ENCODE measurements around the gene DDC. TPM values are rescaled to one million over a fixed set of nuclear protein-coding genes. Genes with fewer than 3 reads are reported as not detected.

The DDC gene
- total RNA-seq, 1 donor from 2014 or later, result 3.8 TPM

GRCh38 chr7:50488379-50488778 is 76.8 kb downstream of the DDC start:
- H3K4me1 Mint-ChIP-seq (ENCODE audit: low read depth, unreplicated experiment), result no peaks in the 10 kb centered on the region
- H3K27ac Mint-ChIP-seq (ENCODE audit: unreplicated experiment), result no peak overlapping the region
- H3K27me3 Mint-ChIP-seq (ENCODE audit: unreplicated experiment), result peaks cover 1% of the 10 kb centered on the region
- H3K9me3 Mint-ChIP-seq (ENCODE audit: unreplicated experiment), result no peaks in the 10 kb centered on the region
- no peak for TF ChIP-seq CTCF (IDR thresholded peaks at IDR 0.05; ENCODE audit: partially characterized antibody, unreplicated experiment)
- H3K4me3 Mint-ChIP-seq (ENCODE audit: unreplicated experiment), result no peak overlapping the region
- peaks cover 2% of the 10 kb centered on the region for H3K36me3 Mint-ChIP-seq (ENCODE audit: unreplicated experiment)
- DNase-seq, result no peak

- H3K4me1 Mint-ChIP-seq (ENCODE audit: low read depth, unreplicated experiment), result no peaks in the 10 kb centered on the region
- no peak for TF ChIP-seq CTCF (IDR thresholded peaks at IDR 0.05; ENCODE audit: partially characterized antibody, unreplicated experiment)
These were observed 78.7 kb downstream of the DDC start for GRCh38 chr7:50486512-50486911.

GRCh38 chr7:50481867-50482266 is 83.3 kb downstream of the DDC start:
- H3K27ac Mint-ChIP-seq (ENCODE audit: unreplicated experiment), result no peak overlapping the region
- DNase-seq, result no peak
- no peaks in the 10 kb centered on the region for H3K4me1 Mint-ChIP-seq (ENCODE audit: low read depth, unreplicated experiment)
- H3K9me3 Mint-ChIP-seq (ENCODE audit: unreplicated experiment), result no peaks in the 10 kb centered on the region
- no peak overlapping the region for H3K4me3 Mint-ChIP-seq (ENCODE audit: unreplicated experiment)
- H3K36me3 Mint-ChIP-seq (ENCODE audit: unreplicated experiment), result no peaks in the 10 kb centered on the region
- TF ChIP-seq CTCF (IDR thresholded peaks at IDR 0.05; ENCODE audit: partially characterized antibody, unreplicated experiment), result no peak
- peaks cover 1% of the 10 kb centered on the region for H3K27me3 Mint-ChIP-seq (ENCODE audit: unreplicated experiment)

More at GRCh38 chr7:50486512-50486911, 78.7 kb downstream of the DDC start:
- DNase-seq, result no peak
- H3K27me3 Mint-ChIP-seq (ENCODE audit: unreplicated experiment), result peaks cover 1% of the 10 kb centered on the region
- no peaks in the 10 kb centered on the region for H3K9me3 Mint-ChIP-seq (ENCODE audit: unreplicated experiment)
- no peaks in the 10 kb centered on the region for H3K36me3 Mint-ChIP-seq (ENCODE audit: unreplicated experiment)
- H3K27ac Mint-ChIP-seq (ENCODE audit: unreplicated experiment), result no peak overlapping the region
- no peak overlapping the region for H3K4me3 Mint-ChIP-seq (ENCODE audit: unreplicated experiment)

- TF ChIP-seq CTCF (IDR thresholded peaks at IDR 0.05; ENCODE audit: partially characterized antibody, unreplicated experiment), result no peak
- H3K27ac Mint-ChIP-seq (ENCODE audit: unreplicated experiment), result no peak overlapping the region
- H3K9me3 Mint-ChIP-seq (ENCODE audit: unreplicated experiment), result no peaks in the 10 kb centered on the region
- no peak for DNase-seq
- no peaks in the 10 kb centered on the region for H3K4me1 Mint-ChIP-seq (ENCODE audit: low read depth, unreplicated experiment)
- H3K36me3 Mint-ChIP-seq (ENCODE audit: unreplicated experiment), result no peaks in the 10 kb centered on the region
- H3K4me3 Mint-ChIP-seq (ENCODE audit: unreplicated experiment), result no peak overlapping the region
- no peaks in the 10 kb centered on the region for H3K27me3 Mint-ChIP-seq (ENCODE audit: unreplicated experiment)
These were observed 84.4 kb downstream of the DDC start for GRCh38 chr7:50480797-50481196.

- H3K27me3 Mint-ChIP-seq (ENCODE audit: unreplicated experiment), result peaks cover under 1% of the 10 kb centered on the region
- H3K9me3 Mint-ChIP-seq (ENCODE audit: unreplicated experiment), result peaks cover under 1% of the 10 kb centered on the region
- DNase-seq, result no peak
- peaks cover under 1% of the 10 kb centered on the region for H3K4me1 Mint-ChIP-seq (ENCODE audit: low read depth, unreplicated experiment)
- no peak for TF ChIP-seq CTCF (IDR thresholded peaks at IDR 0.05; ENCODE audit: partially characterized antibody, unreplicated experiment)
- H3K36me3 Mint-ChIP-seq (ENCODE audit: unreplicated experiment), result no peaks in the 10 kb centered on the region
- H3K4me3 Mint-ChIP-seq (ENCODE audit: unreplicated experiment), result no peak overlapping the region
- no peak overlapping the region for H3K27ac Mint-ChIP-seq (ENCODE audit: unreplicated experiment)
These were observed 85.3 kb downstream of the DDC start for GRCh38 chr7:50479743-50480517.

Data from glutamatergic neuron (in vitro differentiated cells).